ENCODE results near the gene PTPRK. TPM values are rescaled to one million over a fixed set of nuclear protein-coding genes. Genes with fewer than 3 reads are reported as not detected.

Gene PTPRK
- total and polyA plus RNA-seq, 5 donors from 2014 or later: 0.16 to 1.0 (median 0.45) TPM; not detected in 1

- Histone ChIP-seq H3K27ac (ENCODE audit: insufficient read depth, low read length, poor library complexity, severe bottlenecking) (no peak overlapping the region), H3K27me3 (ENCODE audit: control insufficient read depth, insufficient read depth, low read length) (no peaks in the 10 kb centered on the region), H3K9me3 (ENCODE audit: control insufficient read depth in 2 of 2, low read length in 2 of 2) (no peaks in the 10 kb centered on the region), H3K4me1 (ENCODE audit: control insufficient read depth, insufficient read depth, low read length, poor library complexity, severe bottlenecking) (no peaks in the 10 kb centered on the region), H3K4me3 (ENCODE audit: low read depth, low read length) (no peak overlapping the region), H3K36me3 (ENCODE audit: control insufficient read depth, insufficient read depth, low read length) (no peaks in the 10 kb centered on the region)
- Mint-ChIP-seq H3K4me1 (peaks cover 0 to 5% (median under 1%) of the 10 kb centered on the region in 4 donors), H3K4me3 (no peak overlapping the region), H3K9me3 (peaks cover 0 to 4% (median 0%) of the 10 kb centered on the region in 7 donors), H3K36me3 (no peaks in the 10 kb centered on the region), H3K27ac (no peak overlapping the region), H3K27me3 (no peaks in the 10 kb centered on the region)
- ATAC-seq (ENCODE audit: low read depth in 2 of 2) (no peak), DNase-seq (no peak)
Observed at GRCh38 chr6:128098000-128098581, 422.3 kb downstream of the PTPRK start.

GRCh38 chr6:128097009-128097408 lies 423.4 kb downstream of the PTPRK start:
- Mint-ChIP-seq H3K36me3 (no peaks in the 10 kb centered on the region), H3K4me3 (no peak overlapping the region), H3K27ac (peak overlapping the region in 1 of 3 donors; percentile 41), H3K9me3 (peaks cover 0 to 4% (median 0%) of the 10 kb centered on the region in 7 donors), H3K4me1 (peaks cover 0 to 5% (median under 1%) of the 10 kb centered on the region in 4 donors), H3K27me3 (no peaks in the 10 kb centered on the region)
- H3K27me3 ChIP-seq (ENCODE audit: control insufficient read depth, insufficient read depth, low read length): no peaks in the 10 kb centered on the region
- no peaks in the 10 kb centered on the region for H3K36me3 ChIP-seq (ENCODE audit: control insufficient read depth, insufficient read depth, low read length)
- no peaks in the 10 kb centered on the region for H3K4me1 ChIP-seq (ENCODE audit: control insufficient read depth, insufficient read depth, low read length, poor library complexity, severe bottlenecking)
- no peak overlapping the region for H3K27ac ChIP-seq (ENCODE audit: insufficient read depth, low read length, poor library complexity, severe bottlenecking)
- no peak overlapping the region for H3K4me3 ChIP-seq (ENCODE audit: low read depth, low read length)
- ATAC-seq (ENCODE audit: low read depth in 2 of 2) (no peak), DNase-seq (no peak)
- no peaks in the 10 kb centered on the region for H3K9me3 ChIP-seq (ENCODE audit: control insufficient read depth in 2 of 2, low read length in 2 of 2)

- Histone ChIP-seq H3K4me3 (ENCODE audit: low read depth, low read length) (no peak overlapping the region), H3K36me3 (ENCODE audit: control insufficient read depth, insufficient read depth, low read length) (no peaks in the 10 kb centered on the region), H3K27ac (ENCODE audit: insufficient read depth, low read length, poor library complexity, severe bottlenecking) (no peak overlapping the region), H3K9me3 (ENCODE audit: control insufficient read depth in 2 of 2, low read length in 2 of 2) (no peaks in the 10 kb centered on the region), H3K27me3 (ENCODE audit: control insufficient read depth, insufficient read depth, low read length) (no peaks in the 10 kb centered on the region), H3K4me1 (ENCODE audit: control insufficient read depth, insufficient read depth, low read length, poor library complexity, severe bottlenecking) (no peaks in the 10 kb centered on the region)
- no peak overlapping the region for H3K27ac Mint-ChIP-seq
- peaks cover 0 to 4% (median 0%) of the 10 kb centered on the region in 7 donors for H3K9me3 Mint-ChIP-seq
- no peaks in the 10 kb centered on the region for H3K36me3 Mint-ChIP-seq
- no peak for ATAC-seq (ENCODE audit: low read depth in 2 of 2)
- no peaks in the 10 kb centered on the region for H3K27me3 Mint-ChIP-seq
- no peak for DNase-seq
- peaks cover 0 to 5% (median under 1%) of the 10 kb centered on the region in 4 donors for H3K4me1 Mint-ChIP-seq
- no peak overlapping the region for H3K4me3 Mint-ChIP-seq
Observed at GRCh38 chr6:128095362-128095761, 425.0 kb downstream of the PTPRK start.

GRCh38 chr6:128079021-128079420 lies 441.4 kb downstream of the PTPRK start:
- no peaks in the 10 kb centered on the region for H3K4me1 ChIP-seq (ENCODE audit: control insufficient read depth, insufficient read depth, low read length, poor library complexity, severe bottlenecking)
- Mint-ChIP-seq H3K27ac (no peak overlapping the region), H3K9me3 (no peaks in the 10 kb centered on the region), H3K36me3 (no peaks in the 10 kb centered on the region), H3K4me1 (no peaks in the 10 kb centered on the region), H3K4me3 (no peak overlapping the region), H3K27me3 (peaks cover 8% of the 10 kb centered on the region)
- H3K4me3 ChIP-seq (ENCODE audit: low read depth, low read length): no peak overlapping the region
- no peak for ATAC-seq (ENCODE audit: low read depth in 2 of 2)
- no peaks in the 10 kb centered on the region for H3K9me3 ChIP-seq (ENCODE audit: control insufficient read depth in 2 of 2, low read length in 2 of 2)
- H3K27ac ChIP-seq (ENCODE audit: insufficient read depth, low read length, poor library complexity, severe bottlenecking): no peak overlapping the region
- no peaks in the 10 kb centered on the region for H3K27me3 ChIP-seq (ENCODE audit: control insufficient read depth, insufficient read depth, low read length)
- no peak for DNase-seq
- no peaks in the 10 kb centered on the region for H3K36me3 ChIP-seq (ENCODE audit: control insufficient read depth, insufficient read depth, low read length)

- Mint-ChIP-seq H3K4me1 (no peaks in the 10 kb centered on the region), H3K27ac (no peak overlapping the region), H3K27me3 (peaks cover 8% of the 10 kb centered on the region), H3K36me3 (no peaks in the 10 kb centered on the region), H3K4me3 (no peak overlapping the region), H3K9me3 (no peaks in the 10 kb centered on the region)
- Histone ChIP-seq H3K4me1 (ENCODE audit: control insufficient read depth, insufficient read depth, low read length, poor library complexity, severe bottlenecking) (no peaks in the 10 kb centered on the region), H3K9me3 (ENCODE audit: control insufficient read depth in 2 of 2, low read length in 2 of 2) (no peaks in the 10 kb centered on the region), H3K27ac (ENCODE audit: insufficient read depth, low read length, poor library complexity, severe bottlenecking) (no peak overlapping the region), H3K27me3 (ENCODE audit: control insufficient read depth, insufficient read depth, low read length) (no peaks in the 10 kb centered on the region), H3K36me3 (ENCODE audit: control insufficient read depth, insufficient read depth, low read length) (no peaks in the 10 kb centered on the region), H3K4me3 (ENCODE audit: low read depth, low read length) (no peak overlapping the region)
- DNase-seq: no peak
- no peak for ATAC-seq (ENCODE audit: low read depth in 2 of 2)
Observed at GRCh38 chr6:128078276-128078675, 442.1 kb downstream of the PTPRK start.

- H3K4me3 ChIP-seq (ENCODE audit: low read depth, low read length): no peak overlapping the region
- no peak overlapping the region for H3K4me3 Mint-ChIP-seq
- peaks cover 8% of the 10 kb centered on the region for H3K27me3 Mint-ChIP-seq
- no peaks in the 10 kb centered on the region for H3K9me3 Mint-ChIP-seq
- no peaks in the 10 kb centered on the region for H3K27me3 ChIP-seq (ENCODE audit: control insufficient read depth, insufficient read depth, low read length)
- no peaks in the 10 kb centered on the region for H3K9me3 ChIP-seq (ENCODE audit: control insufficient read depth in 2 of 2, low read length in 2 of 2)
- H3K4me1 ChIP-seq (ENCODE audit: control insufficient read depth, insufficient read depth, low read length, poor library complexity, severe bottlenecking): no peaks in the 10 kb centered on the region
- H3K36me3 Mint-ChIP-seq: no peaks in the 10 kb centered on the region
- H3K27ac Mint-ChIP-seq: no peak overlapping the region
- DNase-seq (no peak), ATAC-seq (ENCODE audit: low read depth in 2 of 2) (no peak)
- H3K36me3 ChIP-seq (ENCODE audit: control insufficient read depth, insufficient read depth, low read length): no peaks in the 10 kb centered on the region
- H3K4me1 Mint-ChIP-seq: no peaks in the 10 kb centered on the region
- H3K27ac ChIP-seq (ENCODE audit: insufficient read depth, low read length, poor library complexity, severe bottlenecking): no peak overlapping the region
Observed at GRCh38 chr6:128076843-128077242, 443.6 kb downstream of the PTPRK start.

- no peaks in the 10 kb centered on the region for H3K9me3 Mint-ChIP-seq
- Histone ChIP-seq H3K27ac (ENCODE audit: insufficient read depth, low read length, poor library complexity, severe bottlenecking) (no peak overlapping the region), H3K4me1 (ENCODE audit: control insufficient read depth, insufficient read depth, low read length, poor library complexity, severe bottlenecking) (no peaks in the 10 kb centered on the region), H3K36me3 (ENCODE audit: control insufficient read depth, insufficient read depth, low read length) (no peaks in the 10 kb centered on the region), H3K4me3 (ENCODE audit: low read depth, low read length) (no peak overlapping the region), H3K9me3 (ENCODE audit: control insufficient read depth in 2 of 2, low read length in 2 of 2) (no peaks in the 10 kb centered on the region), H3K27me3 (ENCODE audit: control insufficient read depth, insufficient read depth, low read length) (no peaks in the 10 kb centered on the region)
- H3K4me3 Mint-ChIP-seq: no peak overlapping the region
- H3K4me1 Mint-ChIP-seq: peaks cover 0 to 4% (median 0%) of the 10 kb centered on the region in 4 donors
- no peaks in the 10 kb centered on the region for H3K36me3 Mint-ChIP-seq
- DNase-seq (no peak), ATAC-seq (ENCODE audit: low read depth in 2 of 2) (no peak)
- H3K27me3 Mint-ChIP-seq: peaks cover 11% of the 10 kb centered on the region
- no peak overlapping the region for H3K27ac Mint-ChIP-seq
Observed at GRCh38 chr6:128074567-128074966, 445.8 kb downstream of the PTPRK start.

GRCh38 chr6:128073389-128073788 lies 447.0 kb downstream of the PTPRK start:
- ATAC-seq (ENCODE audit: low read depth in 2 of 2) (no peak), DNase-seq (no peak)
- H3K4me1 ChIP-seq (ENCODE audit: control insufficient read depth, insufficient read depth, low read length, poor library complexity, severe bottlenecking): no peaks in the 10 kb centered on the region
- peaks cover 0 to 4% (median 0%) of the 10 kb centered on the region in 4 donors for H3K4me1 Mint-ChIP-seq
- H3K27me3 Mint-ChIP-seq: peaks cover 13% of the 10 kb centered on the region
- H3K36me3 ChIP-seq (ENCODE audit: control insufficient read depth, insufficient read depth, low read length): no peaks in the 10 kb centered on the region
- no peaks in the 10 kb centered on the region for H3K9me3 Mint-ChIP-seq
- H3K9me3 ChIP-seq (ENCODE audit: control insufficient read depth in 2 of 2, low read length in 2 of 2): no peaks in the 10 kb centered on the region
- no peak overlapping the region for H3K27ac ChIP-seq (ENCODE audit: insufficient read depth, low read length, poor library complexity, severe bottlenecking)
- no peak overlapping the region for H3K27ac Mint-ChIP-seq
- no peak overlapping the region for H3K4me3 Mint-ChIP-seq
- no peaks in the 10 kb centered on the region for H3K27me3 ChIP-seq (ENCODE audit: control insufficient read depth, insufficient read depth, low read length)
- no peak overlapping the region for H3K4me3 ChIP-seq (ENCODE audit: low read depth, low read length)
- no peaks in the 10 kb centered on the region for H3K36me3 Mint-ChIP-seq
